H1 (cell line): ENCODE results near the gene ROS1. TPM values are rescaled to one million over a fixed set of nuclear protein-coding genes. Genes with fewer than 3 reads are reported as not detected.
A peak's percentile ranks its signal among the peaks of the same experiment; 100 is the strongest.

Experiments used
- CTCF ChIA-PET: fragments of 300-600 bp; sonication (Branson Sonifier 250); formaldehyde crosslinking; loops from one replicate; lab custom pipeline; 2021; ENCODE audit not compliant: partially characterized antibody; lab: Charles Lee
- POLR2A ChIA-PET: fragments of 300-600 bp; sonication (Branson Sonifier 250); formaldehyde crosslinking; loops from one replicate; lab custom pipeline; 2021; ENCODE audit warnings: inconsistent platforms; ENCODE audit not compliant: partially characterized antibody; lab: Charles Lee
- DNase-seq, 2 experiments: peaks; one replicate each; pipeline versions ENCODE4 v3.0.0 to v3.0.0-alpha.2; 2010 to 2022; ENCODE audit warnings: low spot score in 2 of 2, low read depth in 1 of 2, mixed read lengths in 1 of 2
- FAIRE-seq: peaks from 2 replicates; lab custom pipeline; 2011; peaks lifted over from hg19 to GRCh38; lab: Jason Lieb, UNC
- H2AFZ ChIP-seq: 2 replicates; pipeline ENCODE4 v1.8.1; 2012; ENCODE audit warnings: low read length, inconsistent platforms
- H2AK5ac ChIP-seq: 2 replicates; pipeline ENCODE4 v1.6.1; 2013; ENCODE audit warnings: low read depth, low read length
- H2BK120ac ChIP-seq: replicated peaks from 2 replicates; pipeline ENCODE3; 2013; ENCODE audit warnings: low read depth, low read length, inconsistent platforms
- H2BK12ac ChIP-seq: 2 replicates; pipeline ENCODE4 v1.6.1; 2013; ENCODE audit warnings: low read depth, low read length
- H2BK15ac ChIP-seq: 2 replicates; pipeline ENCODE4 v1.6.1; 2013; ENCODE audit warnings: low read length
- H2BK20ac ChIP-seq: 2 replicates; pipeline ENCODE4 v1.6.1; 2013; ENCODE audit warnings: low read length
- H2BK5ac ChIP-seq: 2 replicates; pipeline ENCODE4 v1.6.1; 2013; ENCODE audit warnings: low read depth, low read length
- H3K14ac ChIP-seq: 2 replicates; pipeline ENCODE4 v1.6.1; 2013; ENCODE audit warnings: inconsistent platforms; ENCODE audit not compliant: insufficient read length
- H3K18ac ChIP-seq: 2 replicates; pipeline ENCODE4 v1.6.1; 2013; ENCODE audit warnings: low read length; ENCODE audit errors: extremely low read depth
- H3K23ac ChIP-seq: 2 replicates; pipeline ENCODE4 v1.6.1; 2013; ENCODE audit warnings: inconsistent platforms; ENCODE audit not compliant: insufficient read length
- H3K23me2 ChIP-seq: 2 replicates; pipeline ENCODE4 v1.6.1; 2013; ENCODE audit warnings: low read depth, low read length
- H3K27ac ChIP-seq: 2 replicates; pipeline ENCODE4 v1.6.1; 2011; ENCODE audit warnings: low read depth, low read length, inconsistent platforms
- H3K27me3 ChIP-seq, 4 experiments: replicated peaks in 1 of 4; 1 replicate in 1 of 4; 2 replicates in 3 of 4; pipeline versions ENCODE4 v1.6.1 to v1.8.1; 2011 to 2013; ENCODE audit warnings: low read length in 3 of 4, mild to moderate bottlenecking in 3 of 4, inconsistent platforms in 2 of 4, mixed read lengths in 2 of 4, moderate library complexity in 1 of 4; ENCODE audit not compliant: control insufficient read depth in 3 of 4, insufficient read depth in 3 of 4; ENCODE audit errors: extremely low read depth in 1 of 4
- H3K36me3 ChIP-seq, 4 experiments: 2 replicates each; pipeline versions ENCODE4 v1.6.1 to v1.8.1; 2011 to 2013; ENCODE audit warnings: mild to moderate bottlenecking in 4 of 4, low read length in 3 of 4, moderate library complexity in 2 of 4, control low read depth in 1 of 4, inconsistent platforms in 1 of 4; ENCODE audit not compliant: insufficient read depth in 4 of 4, control insufficient read depth in 2 of 4
- H3K4ac ChIP-seq: replicated peaks from 2 replicates; pipeline ENCODE3; 2013; ENCODE audit warnings: low read length, low read depth, mixed read lengths, inconsistent platforms; ENCODE audit not compliant: insufficient read length
- H3K4me1 ChIP-seq, 4 experiments: replicated peaks in 1 of 4; 1 replicate in 1 of 4; 2 replicates in 3 of 4; pipeline versions ENCODE4 v1.6.1 to v1.8.1; 2011 to 2013; ENCODE audit warnings: low read length in 3 of 4, inconsistent platforms in 2 of 4, mixed read lengths in 1 of 4; ENCODE audit not compliant: insufficient read depth in 4 of 4, control insufficient read depth in 3 of 4
- H3K4me2 ChIP-seq, 2 experiments: 2 replicates each; pipeline versions ENCODE4 v1.6.1 to v1.8.1; 2011 to 2013; ENCODE audit warnings: low read depth in 2 of 2, low read length in 2 of 2, control low read depth in 1 of 2, inconsistent platforms in 1 of 2, mild to moderate bottlenecking in 1 of 2; ENCODE audit not compliant: insufficient read depth in 1 of 2
- H3K4me3 ChIP-seq, 4 experiments: fragments of 200-600, 300-600 bp in 1 of 4; sonication (generic), shearing (Covaris generic), sonication (Bioruptor Twin) in 1 of 4; 2 replicates each; pipeline versions ENCODE4 v1.5.1 to v1.8.1; 2011 to 2016; ENCODE audit warnings: low read length in 4 of 4, low read depth in 3 of 4, control low read depth in 2 of 4, inconsistent platforms in 2 of 4, mild to moderate bottlenecking in 2 of 4, mixed read lengths in 1 of 4, moderate library complexity in 1 of 4; ENCODE audit not compliant: insufficient read depth in 2 of 4; ENCODE audit errors: extremely low read depth in 1 of 4
- H3K56ac ChIP-seq: replicated peaks from 2 replicates; pipeline ENCODE3; 2013; ENCODE audit warnings: low read depth, mild to moderate bottlenecking, mixed read lengths, low read length, inconsistent platforms; ENCODE audit not compliant: insufficient read length
- H3K79me1 ChIP-seq: 2 replicates; pipeline ENCODE4 v1.6.1; 2013; ENCODE audit warnings: low read depth, low read length, control low read depth
- H3K79me2 ChIP-seq, 2 experiments: 2 replicates each; pipeline versions ENCODE4 v1.6.1 to v1.8.1; 2012 to 2013; ENCODE audit warnings: low read length in 2 of 2, mild to moderate bottlenecking in 2 of 2, inconsistent platforms in 1 of 2; ENCODE audit not compliant: insufficient read depth in 2 of 2, control insufficient read depth in 1 of 2
- H3K9ac ChIP-seq, 4 experiments: replicated peaks in 1 of 4; 1 replicate in 1 of 4; 2 replicates in 3 of 4; pipeline versions ENCODE4 v1.6.1 to v1.8.1; 2011 to 2013; ENCODE audit warnings: low read depth in 3 of 4, low read length in 3 of 4, control low read depth in 2 of 4, mild to moderate bottlenecking in 2 of 4, moderate library complexity in 2 of 4, inconsistent platforms in 1 of 4; ENCODE audit errors: extremely low read depth in 1 of 4
- H3K9me3 ChIP-seq, 2 experiments: 2 replicates each; pipeline versions ENCODE4 v1.6.1 to v1.8.1; 2012 to 2013; ENCODE audit warnings: mild to moderate bottlenecking in 2 of 2, moderate library complexity in 2 of 2, control low read depth in 1 of 2, inconsistent platforms in 1 of 2, low read depth in 1 of 2, low read length in 1 of 2, mixed read lengths in 1 of 2; ENCODE audit not compliant: insufficient read depth in 2 of 2
- H4K20me1 ChIP-seq, 2 experiments: replicated peaks in 1 of 2; 2 replicates each; pipeline versions ENCODE3 to v1.8.1; 2011 to 2013; ENCODE audit warnings: inconsistent platforms in 2 of 2, low read length in 2 of 2, mild to moderate bottlenecking in 1 of 2; ENCODE audit not compliant: insufficient read depth in 2 of 2, control insufficient read depth in 1 of 2
- H4K5ac ChIP-seq: 2 replicates; pipeline ENCODE4 v1.6.1; 2013; ENCODE audit warnings: low read length, low read depth, mixed read lengths, inconsistent platforms; ENCODE audit not compliant: insufficient read length
- H4K8ac ChIP-seq: 2 replicates; pipeline ENCODE4 v1.8.0; 2013; ENCODE audit warnings: mild to moderate bottlenecking, moderate library complexity, low read length, inconsistent platforms; ENCODE audit not compliant: insufficient read depth; ENCODE audit errors: extremely low read depth
- H4K91ac ChIP-seq: replicated peaks from 2 replicates; pipeline ENCODE3; 2013; ENCODE audit warnings: low read length, mixed read lengths, inconsistent platforms; ENCODE audit not compliant: insufficient read length
- CHD2 ChIP-seq: IDR thresholded peaks from 2 replicates; pipeline ENCODE4 v1.6.1; 2012; ENCODE audit warnings: low read length, improper control_type of control experiment
- HDAC2 ChIP-seq, 2 experiments: fragments of 300-600 bp in 1 of 2; sonication (generic) in 1 of 2; IDR thresholded peaks; 2 replicates each; pipeline ENCODE4 v1.6.1; 2011 to 2012; ENCODE audit warnings: low read depth in 2 of 2, low read length in 2 of 2, mild to moderate bottlenecking in 2 of 2, moderate library complexity in 2 of 2, borderline replicate concordance in 1 of 2, inconsistent platforms in 1 of 2
- JUND ChIP-seq: IDR thresholded peaks from 2 replicates; pipeline ENCODE4 v1.6.1; 2011; ENCODE audit warnings: mild to moderate bottlenecking, improper control_type of control experiment, low read length
- MAX ChIP-seq: IDR thresholded peaks from 2 replicates; pipeline ENCODE4 v1.6.1; 2012; ENCODE audit warnings: inconsistent platforms
- NANOG ChIP-seq: IDR thresholded peaks from 2 replicates; pipeline ENCODE4 v1.6.1; 2011; ENCODE audit warnings: low read length, low read depth, mild to moderate bottlenecking, inconsistent platforms; ENCODE audit not compliant: insufficient read depth, poor library complexity, severe bottlenecking
- POU5F1 ChIP-seq: IDR thresholded peaks from 2 replicates; pipeline ENCODE4 v1.6.1; 2011; ENCODE audit warnings: low read depth, mild to moderate bottlenecking, low read length, moderate library complexity
- RFX5 ChIP-seq: IDR thresholded peaks from 2 replicates; pipeline ENCODE4 v1.6.1; 2011; ENCODE audit warnings: low read depth, low read length, improper control_type of control experiment, borderline replicate concordance
- TAF7 ChIP-seq: optimal IDR thresholded peaks from 2 replicates; pipeline ENCODE3; 2011; ENCODE audit warnings: low read depth, mild to moderate bottlenecking, inconsistent platforms, low read length, moderate library complexity, borderline replicate concordance
- WGBS, 2 experiments: shearing (Covaris generic) in 1 of 2; methylation state at CpG; one replicate each; pipeline versions ENCODE4 v1.1.6 to v1.1.7; 2013 to 2015; ENCODE audit warnings: low lambda C conversion rate in 2 of 2, mixed read lengths in 2 of 2, inconsistent platforms in 1 of 2, low coverage in 1 of 2, missing lambda C conversion rate in 1 of 2; ENCODE audit not compliant: insufficient replicate concordance in 2 of 2, insufficient coverage in 1 of 2, insufficient read length in 1 of 2; ENCODE audit errors: extremely low coverage in 1 of 2, missing lambda C conversion rate in 1 of 2; 5-methylcytosine and 5-hydroxymethylcytosine counted together
- polyA plus RNA-seq, 7 experiments: library from polyadenylated mRNA; depleted of rRNA in 3 of 7; stranded (reverse) in 5 of 7; unstranded in 2 of 7; fragments of >200 nt in 5 of 7; fragments of 200-250 nt in 2 of 7; gene quantifications; 1 replicate in 5 of 7; 2 replicates in 1 of 7; 4 replicates in 1 of 7; pipeline versions ENCODE4 v1.2.1 to v1.2.3, GENCODE V29; 2011 to 2013; ENCODE audit warnings: missing spikeins in 2 of 7, mixed read lengths in 2 of 7
- total RNA-seq: library from RNA; stranded (reverse); fragmentation: NEBNext Ultra II Directional; extraction: Animal tissue kit (Norgen Biotek cat#: 25700); gene quantifications from 2 replicates; pipeline ENCODE4 v1.2.1, GENCODE V29; 2021
- TF ChIP-seq, protein P1 (sequence below): IDR thresholded peaks from 2 replicates; pipeline ENCODE4 v1.6.1; 2012; ENCODE audit warnings: low read length, inconsistent platforms

The ROS1 gene
- total and polyA plus RNA-seq, 2 of the 8 experiments (the other 6 are each of a cell fraction or from before 2014, with no cell fraction given), result not detected

DNA sequence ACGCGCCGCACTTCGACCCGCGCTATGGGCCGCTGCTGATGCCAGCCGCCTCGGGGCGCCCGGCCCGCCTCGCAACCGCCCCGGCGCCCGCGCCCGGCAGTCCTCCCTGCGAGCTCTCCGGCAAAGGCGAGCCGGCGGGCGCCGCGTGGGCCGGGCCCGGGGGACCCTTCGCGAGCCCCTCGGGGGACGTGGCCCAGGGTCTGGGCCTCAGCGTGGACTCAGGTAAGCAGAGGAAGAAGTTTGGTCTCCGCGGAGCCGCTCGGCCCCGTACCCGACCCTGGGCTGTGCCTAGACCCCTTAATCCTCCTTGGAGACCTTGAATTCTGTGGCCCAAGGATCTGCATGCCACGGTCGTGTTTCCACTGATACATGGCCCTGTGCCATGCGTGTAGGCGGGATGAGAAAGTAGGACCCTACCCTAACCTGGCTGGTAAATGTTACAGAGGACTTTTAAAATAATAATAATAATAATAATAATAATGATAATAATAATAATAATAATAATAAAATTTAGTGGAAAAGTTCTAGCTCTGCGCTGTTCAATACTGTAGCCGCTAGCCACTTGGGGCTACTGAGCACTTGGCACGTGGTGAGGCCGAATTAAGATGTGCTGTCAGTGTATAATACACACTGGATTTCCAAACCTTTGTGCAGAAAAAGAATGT is 154.8 kb downstream of the ROS1 start:
- H2BK20ac ChIP-seq, result no peak overlapping the region
- peaks cover 54 to 80% (median 67%) of the 10 kb centered on the region in 4 experiments for H3K27me3 ChIP-seq
- no peak overlapping the region for H2BK15ac ChIP-seq
- no peak overlapping the region for H3K23ac ChIP-seq
- CTCF ChIA-PET, result interaction anchor here (0.5 to 4.5 kb wide), 7 partner anchors 8 to 307 kb away, joined by 3 to 20 read pairs (median 4); no protein-coding TSS in a partner anchor
- no peak overlapping the region for H3K27ac ChIP-seq
- peaks cover 0 to 10% (median 2%) of the 10 kb centered on the region in 4 experiments; a peak in 4 of 7 replicates for H3K4me1 ChIP-seq
- no peak overlapping the region for H4K91ac ChIP-seq
- no peak overlapping the region for H2BK120ac ChIP-seq
- H3K23me2 ChIP-seq, result peaks cover 6% of the 10 kb centered on the region; the same call in 1 of the 2 replicates
- no peaks in the 10 kb centered on the region for H3K36me3 ChIP-seq
- 0 out of 2 replicates have a peak overlapping the region, but pooled peaks have one; percentile 42 for H2BK12ac ChIP-seq
- POLR2A ChIA-PET, result interaction anchor here (0.6 kb wide), 1 partner anchor 17 kb away, joined by 3 read pairs; no protein-coding TSS in a partner anchor
- FAIRE-seq (no peak), DNase-seq (no peak)
- WGBS, 2 experiments, result 8% methylated on average over 19 of the region's 48 CpGs; no CpG with 5 or more reads in 1 of the 2 experiments
- H2BK5ac ChIP-seq, result no peak overlapping the region
- no peaks in the 10 kb centered on the region for H3K79me1 ChIP-seq
- H3K9me3 ChIP-seq, result no peaks in the 10 kb centered on the region
- no peak overlapping the region for H2AK5ac ChIP-seq
- H3K79me2 ChIP-seq, result no peaks in the 10 kb centered on the region
- no peak overlapping the region for H3K56ac ChIP-seq
- H3K4me2 ChIP-seq, result peak overlapping the region; percentile 72 to 96
- H3K14ac ChIP-seq, result no peak overlapping the region
- H3K4ac ChIP-seq, result no peak overlapping the region
- peaks cover 2 to 11% of the 10 kb centered on the region in 2 experiments for H4K20me1 ChIP-seq
- no peak overlapping the region for H4K8ac ChIP-seq
- no peak overlapping the region for H3K18ac ChIP-seq
- H3K4me3 ChIP-seq, result peak overlapping the region; percentile 25 to 64 (median 44)
- H2AFZ ChIP-seq, result peak overlapping the region; percentile 70; the same call in 1 of the 2 replicates
- no peak overlapping the region for H4K5ac ChIP-seq
- H3K9ac ChIP-seq, result peak overlapping the region in 1 of 4 experiments; percentile 37; a peak in 1 of 7 replicates
- TF ChIP-seq MAX (no peak), TAF7 (no peak), NANOG (no peak), HDAC2 (IDR thresholded peaks at IDR 0.05; ENCODE audit: borderline replicate concordance in 1 of 2, low read depth in 2 of 2, low read length in 2 of 2) (no peak), POU5F1 (no peak), RFX5 (no peak), CHD2 (no peak), JUND (no peak)
- TF ChIP-seq, protein P1, sequence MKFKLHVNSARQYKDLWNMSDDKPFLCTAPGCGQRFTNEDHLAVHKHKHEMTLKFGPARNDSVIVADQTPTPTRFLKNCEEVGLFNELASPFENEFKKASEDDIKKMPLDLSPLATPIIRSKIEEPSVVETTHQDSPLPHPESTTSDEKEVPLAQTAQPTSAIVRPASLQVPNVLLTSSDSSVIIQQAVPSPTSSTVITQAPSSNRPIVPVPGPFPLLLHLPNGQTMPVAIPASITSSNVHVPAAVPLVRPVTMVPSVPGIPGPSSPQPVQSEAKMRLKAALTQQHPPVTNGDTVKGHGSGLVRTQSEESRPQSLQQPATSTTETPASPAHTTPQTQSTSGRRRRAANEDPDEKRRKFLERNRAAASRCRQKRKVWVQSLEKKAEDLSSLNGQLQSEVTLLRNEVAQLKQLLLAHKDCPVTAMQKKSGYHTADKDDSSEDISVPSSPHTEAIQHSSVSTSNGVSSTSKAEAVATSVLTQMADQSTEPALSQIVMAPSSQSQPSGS, result no peak
